HPDE6-E6E7 (cell line): ENCODE results near the gene TTC39C.

ENCODE experiments used
- DNase-seq: peaks from one replicate; pipeline ENCODE4 v3.0.0; 2011; ENCODE audit warnings: missing footprints; ENCODE audit errors: extremely low spot score

Gene TTC39C

GRCh38 chr18:24083550-24083949 lies 69.0 kb downstream of the TTC39C start:
- DNase-seq: no peak

- no peak for DNase-seq
These were observed 71.5 kb downstream of the TTC39C start for GRCh38 chr18:24086082-24086481.

- no peak for DNase-seq
These were observed 74.5 kb downstream of the TTC39C start for GRCh38 chr18:24089076-24089475.

- no peak for DNase-seq
These were observed 75.2 kb downstream of the TTC39C start for GRCh38 chr18:24089515-24090337.

- DNase-seq: no peak
These were observed 76.3 kb downstream of the TTC39C start for GRCh38 chr18:24090876-24091275.

- DNase-seq: no peak
These were observed 80.0 kb downstream of the TTC39C start for GRCh38 chr18:24094561-24094960.

GRCh38 chr18:24095976-24096375 lies 81.4 kb downstream of the TTC39C start:
- no peak for DNase-seq

GRCh38 chr18:24103320-24104021 lies 88.9 kb downstream of the TTC39C start:
- no peak for DNase-seq

- no peak for DNase-seq
These were observed 89.9 kb downstream of the TTC39C start for GRCh38 chr18:24104486-24104885.

GRCh38 chr18:24108641-24109040 lies 94.1 kb downstream of the TTC39C start:
- no peak for DNase-seq

GRCh38 chr18:24111936-24112335 lies 97.4 kb downstream of the TTC39C start:
- no peak for DNase-seq

- no peak for DNase-seq
These were observed 97.9 kb downstream of the TTC39C start for GRCh38 chr18:24112464-24112863.

- DNase-seq: peak; percentile 60
These were observed 98.5 kb downstream of the TTC39C start for GRCh38 chr18:24112874-24113615.

GRCh38 chr18:24114924-24115549 lies 100.5 kb downstream of the TTC39C start:
- no peak for DNase-seq

GRCh38 chr18:24115628-24116027 lies 101.1 kb downstream of the TTC39C start:
- no peak for DNase-seq

- peak; percentile 42 for DNase-seq
These were observed 104.4 kb downstream of the TTC39C start for GRCh38 chr18:24118750-24119577.

GRCh38 chr18:24120676-24121075 lies 106.1 kb downstream of the TTC39C start:
- DNase-seq: no peak

- DNase-seq: no peak
These were observed 107.1 kb downstream of the TTC39C start for GRCh38 chr18:24121625-24122024.

- DNase-seq: no peak
These were observed 111.8 kb downstream of the TTC39C start for GRCh38 chr18:24126155-24126961.

- DNase-seq: no peak
These were observed 113.2 kb downstream of the TTC39C start for GRCh38 chr18:24127735-24128134.
